Suprapubic skin (tissue), 4 donors: ENCODE results near the gene PRKAR2B. TPM values are rescaled to one million over a fixed set of nuclear protein-coding genes. Genes with fewer than 3 reads are reported as not detected.

Experiments
- DNase-seq, 2 donors: peaks; one replicate each; pipeline ENCODE4 v3.0.0-alpha.2; 2019; ENCODE audit warnings: low spot score in 2 of 2
- H3K27ac ChIP-seq: fragments of 200-600 bp; sonication (generic); one replicate; pipeline ENCODE4 v1.5.1; 2019
- H3K27me3 ChIP-seq: fragments of 200-600 bp; sonication (generic); one replicate; pipeline ENCODE4 v1.5.1; 2019
- H3K36me3 ChIP-seq: fragments of 200-600 bp; sonication (generic); one replicate; pipeline ENCODE4 v1.5.1; 2019
- H3K4me1 ChIP-seq: fragments of 200-600 bp; sonication (generic); one replicate; pipeline ENCODE4 v1.5.1; 2019
- H3K4me3 ChIP-seq: fragments of 200-600 bp; sonication (generic); one replicate; pipeline ENCODE4 v1.5.1; 2019; ENCODE audit warnings: mild to moderate bottlenecking
- H3K9me3 ChIP-seq: fragments of 200-600 bp; sonication (generic); one replicate; pipeline ENCODE4 v1.5.1; 2019
- EP300 ChIP-seq: sonication (generic); formaldehyde crosslinking; IDR thresholded peaks from one replicate; pipeline ENCODE4 v1.6.1; 2017; ENCODE audit warnings: antibody characterized with exemption
- POLR2A ChIP-seq, 2 donors: fragments of 450-650 bp; IDR thresholded peaks; one replicate each; pipeline ENCODE4 v1.6.1; 2017; ENCODE audit warnings: antibody characterized with exemption in 2 of 2, mild to moderate bottlenecking in 2 of 2, moderate library complexity in 2 of 2
- POLR2AphosphoS5 ChIP-seq, 3 donors: sonication (generic); formaldehyde crosslinking; IDR thresholded peaks; one replicate each; pipeline ENCODE4 v1.6.1; 2017; ENCODE audit warnings: antibody characterized with exemption in 3 of 3
- WGBS: methylation state at CpG from one replicate; pipeline ENCODE4 v1.1.5; 2018; 5-methylcytosine and 5-hydroxymethylcytosine counted together
- total RNA-seq, 4 donors: library from RNA; depleted of rRNA; stranded (reverse); fragments of >200 nt; gene quantifications; one replicate each; pipeline ENCODE4 v1.1.0, GENCODE V29; 2016
- TF ChIP-seq, protein P1 (sequence below), 2 donors: fragments of 200-600 bp in 1 of 2; fragments of 450-650 bp in 1 of 2; sonication (generic) in 1 of 2; IDR thresholded peaks; one replicate each; pipeline ENCODE4 v1.5.1; 2016 to 2019; ENCODE audit warnings: antibody characterized with exemption in 2 of 2, mild to moderate bottlenecking in 1 of 2, moderate library complexity in 1 of 2

The PRKAR2B gene
- total RNA-seq, 4 donors from 2014 or later: 4.2 to 10.8 (median 6.2) TPM

- WGBS: 81% methylated on average over 8 of the region's 8 CpGs
- TF ChIP-seq POLR2A (IDR thresholded peaks at IDR 0.05) (no peak), POLR2AphosphoS5 (IDR thresholded peaks at IDR 0.05) (no peak), EP300 (no peak)
- TF ChIP-seq, protein P1, sequence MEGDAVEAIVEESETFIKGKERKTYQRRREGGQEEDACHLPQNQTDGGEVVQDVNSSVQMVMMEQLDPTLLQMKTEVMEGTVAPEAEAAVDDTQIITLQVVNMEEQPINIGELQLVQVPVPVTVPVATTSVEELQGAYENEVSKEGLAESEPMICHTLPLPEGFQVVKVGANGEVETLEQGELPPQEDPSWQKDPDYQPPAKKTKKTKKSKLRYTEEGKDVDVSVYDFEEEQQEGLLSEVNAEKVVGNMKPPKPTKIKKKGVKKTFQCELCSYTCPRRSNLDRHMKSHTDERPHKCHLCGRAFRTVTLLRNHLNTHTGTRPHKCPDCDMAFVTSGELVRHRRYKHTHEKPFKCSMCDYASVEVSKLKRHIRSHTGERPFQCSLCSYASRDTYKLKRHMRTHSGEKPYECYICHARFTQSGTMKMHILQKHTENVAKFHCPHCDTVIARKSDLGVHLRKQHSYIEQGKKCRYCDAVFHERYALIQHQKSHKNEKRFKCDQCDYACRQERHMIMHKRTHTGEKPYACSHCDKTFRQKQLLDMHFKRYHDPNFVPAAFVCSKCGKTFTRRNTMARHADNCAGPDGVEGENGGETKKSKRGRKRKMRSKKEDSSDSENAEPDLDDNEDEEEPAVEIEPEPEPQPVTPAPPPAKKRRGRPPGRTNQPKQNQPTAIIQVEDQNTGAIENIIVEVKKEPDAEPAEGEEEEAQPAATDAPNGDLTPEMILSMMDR (IDR thresholded peaks at IDR 0.05): no peak
- no peaks in the 10 kb centered on the region for H3K27me3 ChIP-seq
- H3K9me3 ChIP-seq: no peaks in the 10 kb centered on the region
- no peaks in the 10 kb centered on the region for H3K4me1 ChIP-seq
- no peak overlapping the region for H3K4me3 ChIP-seq
- no peak overlapping the region for H3K27ac ChIP-seq
- DNase-seq: no peak
- H3K36me3 ChIP-seq: no peaks in the 10 kb centered on the region
These were observed 32.5 kb downstream of the PRKAR2B start for GRCh38 chr7:107076781-107077698.

- Histone ChIP-seq H3K4me1 (no peaks in the 10 kb centered on the region), H3K9me3 (no peaks in the 10 kb centered on the region), H3K36me3 (no peaks in the 10 kb centered on the region), H3K27me3 (no peaks in the 10 kb centered on the region), H3K27ac (no peak overlapping the region), H3K4me3 (no peak overlapping the region)
- 93% methylated on average over 10 of the region's 10 CpGs for WGBS
- DNase-seq: no peak
- TF ChIP-seq POLR2AphosphoS5 (IDR thresholded peaks at IDR 0.05) (no peak), POLR2A (IDR thresholded peaks at IDR 0.05) (no peak), EP300 (no peak)
- TF ChIP-seq, protein P1 (IDR thresholded peaks at IDR 0.05): no peak
These were observed 33.4 kb downstream of the PRKAR2B start for GRCh38 chr7:107077699-107078516.

GRCh38 chr7:107078517-107078966 lies 34.0 kb downstream of the PRKAR2B start:
- TF ChIP-seq, protein P1 (IDR thresholded peaks at IDR 0.05): no peak
- TF ChIP-seq POLR2AphosphoS5 (IDR thresholded peaks at IDR 0.05): no peak
- TF ChIP-seq POLR2A (IDR thresholded peaks at IDR 0.05): no peak
- TF ChIP-seq EP300: no peak
- no peak overlapping the region for H3K27ac ChIP-seq
- H3K4me1 ChIP-seq: no peaks in the 10 kb centered on the region
- 47% methylated on average over 2 of the region's 2 CpGs for WGBS
- no peaks in the 10 kb centered on the region for H3K9me3 ChIP-seq
- no peak for DNase-seq
- no peak overlapping the region for H3K4me3 ChIP-seq
- no peaks in the 10 kb centered on the region for H3K27me3 ChIP-seq
- no peaks in the 10 kb centered on the region for H3K36me3 ChIP-seq

GRCh38 chr7:107079212-107079940 lies 34.9 kb downstream of the PRKAR2B start:
- no peak overlapping the region for H3K27ac ChIP-seq
- H3K9me3 ChIP-seq: no peaks in the 10 kb centered on the region
- DNase-seq: no peak
- 78% methylated on average over 11 of the region's 11 CpGs for WGBS
- TF ChIP-seq, protein P1 (IDR thresholded peaks at IDR 0.05): no peak
- TF ChIP-seq EP300 (no peak), POLR2A (IDR thresholded peaks at IDR 0.05) (no peak), POLR2AphosphoS5 (IDR thresholded peaks at IDR 0.05) (no peak)
- H3K36me3 ChIP-seq: no peaks in the 10 kb centered on the region
- no peak overlapping the region for H3K4me3 ChIP-seq
- H3K27me3 ChIP-seq: no peaks in the 10 kb centered on the region
- no peaks in the 10 kb centered on the region for H3K4me1 ChIP-seq
